Renal cortical epithelial cell (primary cell): ENCODE measurements around the gene STOML2. TPM values are rescaled to one million over a fixed set of nuclear protein-coding genes. Genes with fewer than 3 reads are reported as not detected.
A peak's percentile ranks its signal among the peaks of the same experiment; 100 is the strongest.

Experiments
- DNase-seq: peaks from one replicate; pipeline ENCODE4 v3.0.0-alpha.2; 2011; ENCODE audit warnings: low read depth
- total RNA-seq: library from RNA; depleted of rRNA; stranded (reverse); fragments of >200 nt; gene quantifications from 2 replicates; pipeline ENCODE4 v1.2.3, GENCODE V29; 2014

STOML2 gene
- total RNA-seq, 1 donor from 2014 or later = 128 TPM

DNA sequence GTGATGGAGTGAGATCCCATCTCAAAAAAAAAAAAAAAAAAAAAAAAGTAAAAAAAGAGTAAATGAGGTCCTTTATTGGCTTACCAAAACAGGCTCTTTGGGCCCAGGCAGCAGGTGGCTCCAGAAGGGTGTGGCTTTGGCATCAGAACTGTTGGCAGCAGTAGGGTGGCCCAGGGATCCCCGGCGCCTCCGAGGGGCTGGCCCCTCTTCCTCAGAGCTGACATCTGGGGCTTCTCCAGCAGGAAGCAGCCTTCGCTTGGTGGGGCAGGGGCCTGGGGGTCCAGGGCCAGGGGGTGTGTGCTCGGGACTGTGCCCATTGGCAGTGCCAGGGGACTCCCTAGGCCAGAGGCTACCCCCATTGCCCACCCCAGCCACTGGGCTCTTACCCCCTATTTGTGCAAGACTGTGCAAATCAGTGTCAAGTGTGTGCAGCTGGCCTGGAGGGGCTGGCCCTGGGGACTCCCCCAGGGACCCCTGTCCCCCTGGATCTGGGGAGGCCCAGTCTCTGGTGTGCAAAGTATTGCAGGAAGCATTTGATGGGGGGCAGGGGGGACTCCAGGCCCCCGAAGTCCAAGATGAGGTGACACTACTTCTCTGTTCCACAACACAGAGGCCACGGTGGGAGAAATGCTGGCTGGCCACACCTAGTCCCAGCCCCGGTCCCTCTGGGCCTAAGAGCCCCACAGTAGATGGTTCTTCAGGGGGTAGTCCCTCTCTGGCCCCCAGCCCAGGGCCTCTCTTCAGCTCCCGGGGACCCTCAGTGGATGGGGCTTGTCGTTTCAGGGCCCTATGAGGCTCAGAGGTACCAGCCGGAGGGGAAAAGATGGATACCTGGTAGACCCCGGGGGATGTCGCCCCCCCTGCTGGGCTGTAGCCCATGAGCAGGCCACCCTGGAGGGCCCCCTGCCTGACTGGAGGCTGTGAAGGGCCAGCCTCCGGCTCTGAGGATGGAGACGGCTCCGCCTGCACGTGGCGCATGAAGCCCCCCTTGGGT, 4.7 kb upstream of the STOML2 start:
- no peak for DNase-seq

DNA sequence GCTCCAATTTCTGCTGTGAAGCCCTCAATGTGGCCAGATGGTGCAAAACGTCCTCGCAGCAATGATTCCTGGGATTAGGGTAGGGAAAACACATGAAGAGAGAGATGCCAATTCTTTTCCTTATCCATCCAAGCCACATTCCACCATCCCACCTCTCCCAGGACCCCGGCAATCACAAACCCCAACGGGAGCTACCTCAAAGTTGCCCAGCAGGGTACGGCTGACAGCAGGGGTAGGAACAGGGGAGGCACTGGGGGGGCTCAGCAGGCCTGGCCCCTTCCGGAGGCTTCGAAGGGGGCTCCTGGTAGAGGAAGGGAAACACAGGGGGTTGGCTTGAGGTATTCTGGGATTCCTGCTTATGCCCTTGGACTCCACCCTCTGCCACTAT, 3.4 kb upstream of the STOML2 start:
- DNase-seq = no peak

DNA sequence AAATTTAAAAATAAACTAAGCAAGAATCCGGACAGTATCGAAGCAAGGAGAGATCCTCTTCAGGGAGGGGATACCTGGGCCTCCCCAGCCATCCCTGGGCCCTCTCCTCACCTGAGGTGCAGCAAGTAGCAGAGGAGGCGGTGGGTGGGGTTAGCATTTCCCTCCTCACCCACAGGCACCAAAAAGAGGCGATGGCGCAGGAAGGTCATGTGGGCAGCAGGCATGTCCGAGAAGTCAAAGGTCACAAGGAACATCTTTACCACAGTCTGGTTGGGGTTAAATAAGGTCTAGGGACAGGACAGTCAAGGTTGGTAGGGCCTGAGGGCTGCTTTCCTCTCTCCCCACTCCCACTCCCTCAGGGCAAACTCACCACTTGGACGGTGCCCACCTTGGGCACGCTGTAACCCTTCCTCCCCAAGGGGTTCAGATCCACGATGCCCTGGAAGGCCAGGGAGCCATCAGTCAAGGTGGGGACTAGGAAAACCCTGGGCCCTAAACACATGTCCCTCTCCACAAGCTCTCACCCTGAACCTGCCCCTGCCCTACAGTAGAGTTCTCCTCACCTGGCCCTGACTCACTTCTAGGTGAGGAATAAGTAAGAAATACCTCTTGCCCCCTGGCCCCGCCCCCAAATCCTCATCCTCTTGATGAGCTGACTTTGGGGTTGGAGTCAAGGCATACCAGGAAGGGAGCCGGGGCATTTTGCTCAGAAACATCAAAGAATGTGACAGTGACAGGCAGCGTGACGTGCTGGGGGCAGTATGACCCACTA, 2.8 kb upstream of the STOML2 start:
- DNase-seq = no peak

DNA sequence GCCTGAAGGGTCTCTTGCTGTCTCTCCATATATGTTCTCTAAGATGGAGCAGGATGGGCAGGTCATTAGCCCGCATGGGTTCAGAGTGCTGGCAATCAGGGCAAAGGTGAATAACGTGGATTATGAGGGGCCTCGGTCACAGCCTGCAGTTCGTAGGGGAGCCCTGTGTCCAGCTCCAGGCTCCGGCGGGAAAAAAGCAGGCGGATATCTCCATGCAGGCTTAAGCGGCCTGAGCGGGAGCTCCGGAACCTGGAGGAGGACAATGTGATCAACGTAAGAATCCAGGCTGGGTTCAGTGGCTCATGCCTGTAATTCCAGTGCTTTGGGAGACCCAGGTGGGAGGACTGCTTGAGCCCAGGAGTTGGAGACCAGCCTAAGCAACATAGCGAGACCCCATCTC, 2.2 kb upstream of the STOML2 start:
- DNase-seq = no peak

DNA sequence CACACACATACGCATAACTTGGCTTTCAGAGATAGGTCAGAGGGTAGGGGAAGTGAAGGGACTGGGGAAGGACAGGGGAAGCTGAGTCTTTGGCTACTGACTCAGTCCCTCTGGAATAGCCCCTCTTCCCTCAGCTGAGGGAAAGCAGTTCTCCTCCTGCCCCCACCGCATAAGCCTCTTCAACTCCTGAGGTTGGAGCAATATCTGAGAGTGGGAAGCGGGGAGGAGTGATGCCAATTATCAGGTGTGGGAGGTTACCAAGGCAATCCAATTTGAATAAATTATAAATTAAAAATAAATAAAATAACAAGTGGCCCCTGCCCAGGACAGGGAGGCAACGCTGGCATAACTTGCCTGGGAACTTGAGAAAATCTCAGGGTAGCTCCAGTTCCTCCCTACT, 1.7 kb upstream of the STOML2 start:
- DNase-seq = no peak

DNA sequence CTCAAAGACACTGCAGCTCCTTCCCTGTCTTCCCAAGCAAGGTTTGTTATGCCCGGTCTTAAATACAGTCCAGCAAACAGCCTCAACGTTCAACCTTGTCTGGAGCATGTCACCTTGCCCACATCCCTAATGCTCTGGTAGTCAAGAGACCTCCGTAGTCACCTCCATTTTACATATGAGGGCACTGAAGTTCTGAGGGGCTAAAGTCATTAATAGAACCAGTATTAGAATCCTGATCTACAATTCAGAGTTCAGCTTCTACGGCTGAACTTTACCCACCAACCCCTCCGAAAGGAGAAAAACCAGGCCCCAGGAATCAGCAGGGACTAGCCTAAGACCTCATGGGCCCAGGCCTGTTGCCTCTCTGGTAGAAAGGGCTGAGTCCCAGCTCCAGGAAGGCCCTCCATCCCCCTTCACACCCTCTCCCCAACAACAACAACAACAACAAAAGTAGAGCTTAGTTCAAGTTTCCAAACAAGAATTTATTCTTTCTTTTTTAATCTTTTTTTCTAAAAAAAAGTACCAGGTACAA, 795 bp upstream of the STOML2 start:
- DNase-seq = no peak

DNA sequence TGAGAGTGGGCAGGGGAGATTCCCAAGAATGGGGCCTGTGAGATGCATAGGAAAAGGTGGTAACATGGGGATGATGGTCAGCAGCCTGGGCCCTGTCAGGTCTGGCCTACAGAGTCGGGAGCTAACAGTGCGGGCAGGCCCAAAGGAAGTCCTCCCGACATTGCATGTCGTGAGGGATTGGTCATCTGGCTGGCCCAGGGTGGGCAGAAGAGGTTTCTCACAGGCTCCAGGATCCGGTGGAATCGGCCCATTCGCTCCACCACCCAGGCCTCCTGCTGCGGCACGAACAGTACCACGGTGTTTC, 514 bp downstream of the STOML2 start:
- DNase-seq = no peak

DNA sequence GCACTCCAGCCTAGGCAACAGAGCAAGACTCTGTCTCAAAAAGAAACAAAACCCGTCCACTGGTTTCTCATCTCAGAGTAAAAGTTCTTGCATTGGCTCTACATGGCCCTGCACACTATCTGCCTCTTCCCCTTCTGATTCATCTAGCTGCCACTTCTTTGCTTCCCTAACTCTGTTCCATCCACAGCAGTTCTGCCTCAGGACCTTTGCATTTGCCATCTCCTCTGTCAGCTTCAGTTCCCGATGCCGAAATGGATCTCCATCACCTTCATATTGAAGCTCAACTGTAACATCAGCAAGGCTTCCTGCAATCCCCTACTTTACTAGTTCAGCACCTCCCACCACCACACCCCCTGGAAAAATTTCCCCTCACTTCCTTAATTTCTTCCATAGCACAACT, 5.4 kb downstream of the STOML2 start:
- DNase-seq = no peak

DNA sequence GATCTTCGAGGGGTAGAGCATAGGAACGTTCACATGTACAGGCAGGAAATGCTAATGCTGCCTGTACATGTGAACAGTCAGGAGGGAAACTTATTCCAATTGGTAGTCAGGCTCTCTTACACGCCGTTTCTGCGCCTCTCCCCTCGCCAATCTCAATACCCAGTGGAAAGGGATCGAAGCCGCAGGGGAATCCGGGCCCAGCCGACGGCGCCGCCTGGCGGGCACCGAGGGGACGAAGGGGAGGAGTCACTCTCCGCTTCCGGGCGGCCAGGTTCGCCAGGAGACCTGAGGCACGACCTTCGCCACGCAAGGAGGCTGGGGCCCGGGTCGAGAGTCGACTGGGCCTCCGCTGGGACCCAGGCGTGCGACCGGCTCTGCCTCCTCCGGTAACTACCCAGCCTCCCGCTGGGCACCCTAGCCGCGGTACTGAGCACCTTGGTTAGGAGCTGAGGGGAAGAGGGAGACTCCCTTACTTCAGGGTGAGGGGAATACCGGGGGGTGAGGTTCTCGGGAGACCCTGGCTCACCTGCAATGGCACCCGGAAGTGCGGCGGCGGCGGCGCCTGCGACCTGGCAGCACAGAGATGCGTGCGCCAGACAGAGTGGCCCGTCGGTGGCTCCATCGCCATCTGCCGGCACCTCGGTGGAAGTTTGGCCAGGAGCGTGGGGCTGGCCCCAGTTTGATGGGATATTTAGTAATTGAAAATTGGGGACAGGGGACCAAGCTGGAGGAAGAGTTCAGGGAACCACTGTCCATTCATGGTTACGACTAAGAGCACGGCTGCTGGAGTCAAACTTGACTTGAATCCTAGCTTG, 6.7 kb downstream of the STOML2 start, which contains the start of gene PIGO:
Gene PIGO, minus strand, starts transcription at position 557 of the 815 bp plus-strand sequence. CDS start 1,026 bp downstream, outside the sequence.
- DNase-seq = peak; percentile 60

DNA sequence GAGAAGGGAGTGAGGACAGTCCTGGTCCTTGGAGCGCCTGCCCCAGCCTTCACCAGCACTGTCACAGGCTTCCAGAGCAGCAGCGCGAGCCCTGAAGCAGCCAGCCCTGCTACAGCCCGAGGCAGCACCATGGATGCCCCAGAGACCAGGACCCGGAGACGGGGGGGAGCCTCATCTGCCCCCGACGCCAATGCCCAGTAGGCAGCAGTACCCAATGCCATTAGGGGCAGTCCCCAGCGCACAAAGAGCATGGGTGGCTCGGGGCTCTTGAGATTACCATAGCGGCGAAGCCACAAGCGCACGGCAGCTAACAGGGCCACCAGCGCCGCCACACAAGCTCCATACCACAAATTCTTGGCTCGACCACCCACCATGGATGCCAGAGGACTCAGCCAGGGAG, 11.4 kb downstream of the STOML2 start:
- no peak for DNase-seq

DNA sequence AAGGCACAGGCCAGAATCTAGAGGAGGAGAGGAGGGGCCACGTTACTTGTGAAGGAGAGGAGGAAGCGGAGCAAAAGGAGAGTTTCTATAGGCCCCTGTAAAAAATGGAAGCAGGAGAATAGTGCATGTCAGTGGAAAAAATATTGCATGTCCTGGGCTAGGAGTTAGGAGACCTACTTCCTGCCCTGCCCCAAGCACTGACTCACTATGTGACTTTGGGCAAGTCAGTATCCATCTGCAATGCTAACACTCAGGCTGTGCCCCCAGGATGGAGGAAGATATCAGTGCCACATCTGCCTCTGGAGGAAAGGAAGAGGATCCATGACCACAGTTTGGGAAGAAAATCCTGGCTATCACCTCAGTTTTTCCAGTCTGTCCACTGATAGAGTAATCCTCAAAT, 13.5 kb downstream of the STOML2 start:
- DNase-seq = no peak

DNA sequence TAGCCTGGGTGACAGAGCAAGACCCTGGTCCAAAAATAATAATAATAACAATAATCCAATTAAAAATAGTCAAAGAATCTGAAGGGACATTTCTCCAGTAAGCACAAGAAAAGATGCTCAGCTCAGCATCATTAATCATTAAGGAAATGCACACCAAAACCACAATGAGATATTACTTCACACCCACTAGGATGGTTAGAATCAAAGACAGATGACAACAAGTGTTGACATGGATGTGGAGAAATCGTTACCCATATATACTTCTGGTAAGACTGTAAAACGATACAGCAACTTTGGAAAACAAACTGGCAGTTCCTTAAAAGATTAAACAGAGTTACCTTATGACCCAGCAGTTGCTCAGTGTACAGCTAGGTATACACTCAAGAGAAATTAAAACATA, 17.9 kb downstream of the STOML2 start:
- DNase-seq = no peak

DNA sequence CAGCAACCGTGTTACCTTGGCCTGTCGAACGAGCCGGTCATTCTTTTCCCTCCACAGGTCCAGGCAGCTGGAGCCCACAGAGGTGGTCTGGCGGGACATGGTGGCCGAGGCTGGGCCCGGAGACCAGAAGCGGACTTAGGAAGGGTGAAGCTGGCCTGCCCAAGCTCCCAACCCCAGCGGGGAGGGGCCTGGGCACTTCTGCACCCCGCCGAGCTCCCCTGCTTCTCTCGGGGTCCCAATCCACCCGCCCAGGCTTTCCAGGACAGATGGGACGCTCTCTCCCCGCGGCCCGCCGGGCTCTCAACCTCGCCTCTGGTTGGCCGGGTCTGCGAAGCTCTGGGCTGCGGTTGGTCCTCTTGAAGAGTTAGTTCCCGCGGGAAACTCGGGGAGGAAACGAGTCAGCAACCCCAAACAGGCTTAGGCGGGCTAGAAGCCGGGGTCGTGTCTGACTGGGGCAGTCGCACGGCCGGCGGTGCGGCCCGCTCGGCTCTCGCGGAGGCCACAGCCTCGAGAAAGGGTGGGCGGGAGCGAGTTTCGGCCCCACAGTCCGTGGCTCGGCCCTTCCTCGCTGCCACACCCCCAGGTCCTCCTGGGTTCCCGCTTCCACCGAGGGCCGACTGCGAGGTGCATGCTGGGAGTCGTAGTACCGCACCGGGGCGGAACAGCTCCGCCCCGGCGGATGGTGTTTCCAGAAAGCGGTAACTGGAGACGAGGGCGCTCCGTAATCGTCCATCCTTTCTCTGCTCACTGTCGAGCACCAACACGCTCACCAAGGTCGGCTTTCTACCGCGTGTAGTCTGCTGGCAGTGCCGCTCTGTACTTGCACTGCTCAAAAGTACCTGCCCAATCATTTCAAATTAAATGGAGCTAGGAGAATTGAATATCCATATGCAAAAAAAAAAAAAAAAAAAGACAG, 23.2 kb downstream of the STOML2 start, which contains the start of gene FANCG:
Gene FANCG, minus strand, starts transcription at position 517 of the 916 bp plus-strand sequence. Its CDS starts 418 bp downstream, at position 99.
- DNase-seq = peak; percentile 85

DNA sequence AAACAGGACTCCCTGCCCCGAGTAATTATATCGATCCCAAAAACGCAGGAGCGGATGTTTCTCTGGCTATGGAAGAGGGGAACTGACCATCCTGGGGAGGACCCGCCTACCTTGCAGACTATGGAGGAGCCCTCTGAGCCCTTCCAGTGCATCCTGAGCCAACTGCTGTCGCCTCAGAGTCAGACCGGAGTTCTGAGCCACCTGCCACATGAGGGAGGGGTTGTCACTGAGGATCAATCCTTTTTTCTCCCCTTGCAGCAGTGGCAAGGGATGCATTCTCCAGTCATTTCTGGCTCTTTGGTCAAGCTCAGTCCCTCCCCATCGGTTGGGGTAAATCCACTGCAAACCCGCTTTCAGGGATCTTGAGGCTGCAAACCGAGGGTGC, 23.9 kb downstream of the STOML2 start:
- DNase-seq = no peak

DNA sequence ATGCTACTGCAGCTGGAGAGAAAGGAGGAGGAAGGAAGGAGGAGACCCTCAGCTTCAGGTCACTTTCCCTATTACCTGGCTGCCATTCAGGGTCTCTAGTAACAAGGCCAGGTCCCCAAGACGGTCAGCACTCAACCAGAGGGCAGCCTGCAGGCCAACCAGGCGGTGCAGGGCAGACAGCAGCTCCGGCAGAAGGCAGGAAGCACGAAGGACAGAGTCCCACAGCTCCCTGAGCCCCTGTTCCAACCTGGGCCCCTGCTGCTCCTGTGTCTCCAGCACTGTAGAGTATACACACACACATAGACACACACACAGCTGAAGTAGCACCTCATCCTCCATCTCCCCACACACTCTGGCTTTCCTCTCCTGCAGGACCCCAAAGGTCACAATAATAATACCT, 24.9 kb downstream of the STOML2 start:
- DNase-seq = no peak

DNA sequence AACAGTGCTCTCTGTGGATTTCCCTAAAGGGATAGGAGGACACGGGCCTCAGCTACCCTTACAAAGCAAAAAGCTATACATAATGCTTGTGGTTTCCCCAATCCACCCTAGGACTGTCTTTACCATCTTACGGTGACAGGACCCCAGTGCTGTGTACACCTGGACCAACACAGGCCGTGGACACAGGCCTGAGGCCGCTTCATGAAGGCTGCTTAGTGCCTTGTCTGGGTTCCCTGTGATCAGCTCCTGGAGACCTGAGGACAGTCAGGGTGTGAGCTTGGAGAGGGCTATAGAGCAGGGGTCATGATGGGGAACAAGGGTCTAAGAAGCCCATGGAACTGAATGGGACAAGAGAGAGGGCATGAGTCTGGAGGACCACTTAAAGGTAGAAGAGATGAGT, 26.1 kb downstream of the STOML2 start:
- no peak for DNase-seq

DNA sequence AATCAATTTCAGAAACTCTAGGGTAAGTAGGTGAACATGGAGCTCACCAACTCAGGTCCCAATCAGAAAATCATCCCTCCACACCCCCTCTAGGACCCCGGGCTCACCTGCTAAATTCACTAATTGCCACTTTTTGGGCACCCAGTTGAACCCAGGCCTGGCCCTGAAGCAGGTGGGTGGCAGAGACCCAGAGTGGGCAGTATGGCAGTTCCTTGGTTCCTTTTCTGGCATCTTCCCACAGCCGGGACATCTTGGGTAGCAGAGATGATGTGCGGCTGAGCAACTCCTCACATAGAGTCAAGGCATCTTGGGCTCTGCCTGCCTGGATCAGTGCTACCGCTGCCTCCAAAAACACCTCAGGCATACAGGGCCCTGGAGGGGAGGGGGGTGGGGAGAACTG, 27.6 kb downstream of the STOML2 start:
- no peak for DNase-seq

DNA sequence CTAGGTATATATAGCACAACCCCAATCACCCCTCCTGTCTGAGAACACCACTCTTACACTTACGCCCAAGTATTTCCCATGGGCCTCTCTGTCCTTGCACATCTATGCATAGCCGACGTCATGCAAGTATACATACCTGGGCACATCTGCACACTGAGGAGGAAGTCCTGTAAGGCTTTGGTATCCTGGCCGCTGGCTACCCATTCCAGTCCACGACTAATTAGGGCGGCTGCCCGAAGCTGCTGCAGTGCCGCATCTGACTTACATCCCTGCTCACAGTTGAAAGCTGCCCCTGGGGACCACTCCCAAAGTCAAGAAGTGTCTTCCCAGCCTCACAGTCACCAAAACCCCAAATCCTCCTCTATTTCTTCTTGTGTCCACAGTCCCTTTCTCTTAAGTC, 28.1 kb downstream of the STOML2 start:
- no peak for DNase-seq

DNA sequence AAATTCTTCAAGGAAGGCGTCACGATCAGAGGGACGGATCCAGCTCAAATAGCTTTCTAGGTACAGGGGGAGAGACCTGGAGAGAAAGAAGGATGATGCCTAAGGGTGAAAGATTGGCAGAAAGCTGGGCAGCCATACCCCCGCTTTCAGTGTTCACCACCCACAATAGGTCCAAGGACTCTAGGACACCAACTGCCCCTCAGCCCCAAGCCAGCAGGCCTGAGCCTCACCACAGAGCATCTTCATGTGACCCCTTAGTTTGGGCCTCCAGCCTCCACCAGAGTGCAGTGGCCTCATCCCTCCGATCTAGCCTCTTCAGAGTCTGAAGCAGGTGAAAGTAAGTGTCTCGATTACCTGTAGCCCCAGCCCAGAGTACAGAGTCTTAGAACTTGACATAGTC, 28.8 kb downstream of the STOML2 start:
- no peak for DNase-seq

DNA sequence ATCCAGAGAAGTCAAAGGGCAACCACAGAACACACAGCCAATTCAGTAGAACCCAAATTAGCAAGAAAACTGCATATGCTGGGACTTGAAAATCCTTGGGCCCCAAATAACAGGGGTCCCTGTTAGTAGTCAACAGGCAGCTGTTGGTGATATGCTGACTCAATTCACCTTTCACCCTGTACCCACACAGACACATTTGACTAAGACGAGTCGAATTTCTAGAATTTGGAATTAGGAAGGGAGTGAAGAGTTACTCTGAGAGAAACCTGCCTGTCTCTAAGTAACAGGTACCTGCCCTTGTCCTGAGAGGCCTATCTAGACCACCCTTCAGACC, 29.7 kb downstream of the STOML2 start:
- no peak for DNase-seq
